Lower leg skin (tissue), 3 donors: ENCODE results near the gene CASKIN2.

ENCODE experiments used
- POLR2A ChIP-seq, 2 donors: fragments of 450-650 bp; IDR thresholded peaks; one replicate each; pipeline ENCODE4 v1.6.1; 2016 to 2017; ENCODE audit warnings: antibody characterized with exemption in 2 of 2, mild to moderate bottlenecking in 1 of 2, moderate library complexity in 1 of 2
- TF ChIP-seq, protein P1 (sequence below), 3 donors: fragments of 450-650 bp; IDR thresholded peaks; one replicate each; pipeline ENCODE4 v1.5.1; 2016; ENCODE audit warnings: antibody characterized with exemption in 3 of 3, mild to moderate bottlenecking in 3 of 3, moderate library complexity in 2 of 3

GRCh38 chr17:75459246-75459589 lies 56.1 kb downstream of the CASKIN2 start:
- no peak for TF ChIP-seq POLR2A (IDR thresholded peaks at IDR 0.05)
- TF ChIP-seq, protein P1, sequence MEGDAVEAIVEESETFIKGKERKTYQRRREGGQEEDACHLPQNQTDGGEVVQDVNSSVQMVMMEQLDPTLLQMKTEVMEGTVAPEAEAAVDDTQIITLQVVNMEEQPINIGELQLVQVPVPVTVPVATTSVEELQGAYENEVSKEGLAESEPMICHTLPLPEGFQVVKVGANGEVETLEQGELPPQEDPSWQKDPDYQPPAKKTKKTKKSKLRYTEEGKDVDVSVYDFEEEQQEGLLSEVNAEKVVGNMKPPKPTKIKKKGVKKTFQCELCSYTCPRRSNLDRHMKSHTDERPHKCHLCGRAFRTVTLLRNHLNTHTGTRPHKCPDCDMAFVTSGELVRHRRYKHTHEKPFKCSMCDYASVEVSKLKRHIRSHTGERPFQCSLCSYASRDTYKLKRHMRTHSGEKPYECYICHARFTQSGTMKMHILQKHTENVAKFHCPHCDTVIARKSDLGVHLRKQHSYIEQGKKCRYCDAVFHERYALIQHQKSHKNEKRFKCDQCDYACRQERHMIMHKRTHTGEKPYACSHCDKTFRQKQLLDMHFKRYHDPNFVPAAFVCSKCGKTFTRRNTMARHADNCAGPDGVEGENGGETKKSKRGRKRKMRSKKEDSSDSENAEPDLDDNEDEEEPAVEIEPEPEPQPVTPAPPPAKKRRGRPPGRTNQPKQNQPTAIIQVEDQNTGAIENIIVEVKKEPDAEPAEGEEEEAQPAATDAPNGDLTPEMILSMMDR (IDR thresholded peaks at IDR 0.05) = no peak
